Natural killer cell treated with Interleukin-12 subunit alpha and Interleukin-12 subunit beta and Interleukin-15 and Interleukin-18, amount 100 ng/mL, for 72 hours (primary cell): Measurements from ENCODE around the gene ABCA3. TPM values are rescaled to one million over a fixed set of nuclear protein-coding genes. Genes with fewer than 3 reads are reported as not detected.
"Not testable (repeated sequence)": the region's sequence is repeated elsewhere in the genome, so short reads cannot be mapped to it uniquely, and the experiment has no call there.

Source experiments
- ATAC-seq, 2 donors: fragments of 150-1000 bp; cut with Tn5 transposase in 1 of 2; sonication (Bioruptor Pico), chemical (Tn5 transposase) in 1 of 2; 2 replicates each; pipeline ENCODE4 v1.10.0; 2021
- DNase-seq: peaks from one replicate; pipeline ENCODE4 v3.0.0; 2022; ENCODE audit warnings: low spot score
- H3K27ac Mint-ChIP-seq, 2 donors: 1 replicate in 1 of 2; 2 replicates in 1 of 2; pipeline ENCODE4 v1.8.0; 2022; ENCODE audit warnings: mixed read lengths in 2 of 2, mild to moderate bottlenecking in 1 of 2, moderate library complexity in 1 of 2
- H3K27me3 Mint-ChIP-seq, 2 donors: 1 replicate in 1 of 2; 2 replicates in 1 of 2; pipeline ENCODE4 v1.8.0; 2022; ENCODE audit warnings: mixed read lengths in 2 of 2
- H3K36me3 Mint-ChIP-seq: one replicate; pipeline ENCODE4 v1.8.0; 2022; ENCODE audit warnings: mixed read lengths
- H3K4me1 Mint-ChIP-seq, 2 donors: 1 replicate in 1 of 2; 2 replicates in 1 of 2; pipeline ENCODE4 v1.8.0; 2022; ENCODE audit warnings: low read depth in 2 of 2, mixed read lengths in 2 of 2, mild to moderate bottlenecking in 1 of 2
- H3K4me3 Mint-ChIP-seq: one replicate; pipeline ENCODE4 v1.8.0; 2022; ENCODE audit warnings: mixed read lengths
- H3K9me3 Mint-ChIP-seq: 2 replicates; pipeline ENCODE4 v1.8.0; 2022; ENCODE audit warnings: mixed read lengths
- total RNA-seq, 2 donors: library from RNA; stranded (reverse); gene quantifications; one replicate each; pipeline ENCODE4 v1.2.3, GENCODE V29; 2022

The ABCA3 gene
- total RNA-seq, 2 donors from 2014 or later, result 7.3 to 14.9 TPM

DNA sequence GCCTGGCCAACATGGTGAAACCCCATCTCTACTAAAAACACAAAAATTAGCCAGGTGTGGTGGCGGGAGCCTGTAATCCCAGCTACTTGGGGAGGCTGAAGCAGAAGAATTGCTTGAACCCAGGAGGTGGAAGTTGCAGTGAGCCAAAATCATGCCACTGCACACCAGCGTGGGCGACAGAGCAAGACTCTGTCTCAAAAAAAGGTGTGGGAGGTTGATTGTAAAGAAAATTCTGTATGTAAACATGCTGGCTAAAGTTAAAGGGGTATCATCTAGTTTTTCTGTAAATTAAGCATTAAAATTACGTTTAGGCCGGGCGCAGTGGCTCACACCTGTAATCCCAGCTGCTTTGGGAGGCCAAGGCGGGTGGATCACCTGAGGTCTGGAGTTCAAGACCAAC, 82.0 kb downstream of the ABCA3 start:
- not testable (repeated sequence) for H3K4me3 Mint-ChIP-seq, H3K27ac Mint-ChIP-seq, H3K9me3 Mint-ChIP-seq, H3K27me3 Mint-ChIP-seq, H3K4me1 Mint-ChIP-seq, DNase-seq, ATAC-seq
- H3K36me3 Mint-ChIP-seq, result peaks cover 23% of the 10 kb centered on the region

GRCh38 chr16:2257726-2258125, 82.8 kb downstream of the ABCA3 start:
- H3K27ac Mint-ChIP-seq, result no peak overlapping the region
- ATAC-seq (no peak), DNase-seq (peak; percentile 3)
- H3K4me1 Mint-ChIP-seq, result peaks cover 0 to 1% of the 10 kb centered on the region in 2 donors
- peaks cover 21% of the 10 kb centered on the region for H3K36me3 Mint-ChIP-seq
- H3K4me3 Mint-ChIP-seq, result no peak overlapping the region
- no peaks in the 10 kb centered on the region for H3K27me3 Mint-ChIP-seq
- H3K9me3 Mint-ChIP-seq, result no peaks in the 10 kb centered on the region

DNA sequence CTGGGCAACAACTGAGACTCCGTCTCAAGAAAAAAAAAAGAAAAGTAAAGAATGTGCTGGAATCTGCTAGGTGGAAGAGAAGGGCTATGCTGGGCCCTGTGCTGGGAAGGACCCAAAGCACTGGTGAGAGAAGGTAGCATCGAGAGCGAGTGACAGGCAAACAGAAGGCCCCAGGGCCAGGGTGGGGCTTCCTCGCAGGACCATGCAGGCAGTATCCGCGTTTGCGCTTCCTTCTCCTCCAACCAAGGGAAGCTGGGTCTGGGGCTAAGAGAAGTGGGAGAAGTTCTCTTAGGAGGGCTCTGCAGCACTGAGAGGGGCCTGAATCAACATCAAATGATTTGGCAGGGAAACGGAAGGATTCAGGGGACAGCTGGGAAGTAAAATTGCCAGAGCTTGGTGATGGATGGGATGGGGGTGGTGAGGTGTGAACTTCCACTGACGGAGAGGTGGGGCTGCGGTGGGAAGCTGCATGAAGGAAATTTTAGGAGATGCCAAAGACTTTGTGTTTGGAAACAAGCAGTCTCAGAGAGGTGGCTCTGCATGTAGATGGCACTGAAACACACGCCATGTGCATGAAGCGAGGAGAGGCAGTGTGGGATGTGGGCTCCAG, 83.9 kb downstream of the ABCA3 start:
- peak; percentile 5 for DNase-seq
- Mint-ChIP-seq H3K4me1 (no peaks in the 10 kb centered on the region), H3K27ac (peak overlapping the region; percentile 41 to 47), H3K4me3 (no peak overlapping the region), H3K27me3 (no peaks in the 10 kb centered on the region), H3K9me3 (no peaks in the 10 kb centered on the region), H3K36me3 (peaks cover 17% of the 10 kb centered on the region)
- ATAC-seq, result no peak

GRCh38 chr16:2253293-2253692, 87.2 kb downstream of the ABCA3 start:
- no peaks in the 10 kb centered on the region for H3K27me3 Mint-ChIP-seq
- no peak overlapping the region for H3K4me3 Mint-ChIP-seq
- peaks cover 10% of the 10 kb centered on the region for H3K36me3 Mint-ChIP-seq
- no peaks in the 10 kb centered on the region for H3K9me3 Mint-ChIP-seq
- peaks cover 0 to 5% of the 10 kb centered on the region in 2 donors for H3K4me1 Mint-ChIP-seq
- ATAC-seq (no peak), DNase-seq (peak; percentile 51)
- H3K27ac Mint-ChIP-seq, result peak overlapping the region in 1 of 2 donors; percentile 58

DNA sequence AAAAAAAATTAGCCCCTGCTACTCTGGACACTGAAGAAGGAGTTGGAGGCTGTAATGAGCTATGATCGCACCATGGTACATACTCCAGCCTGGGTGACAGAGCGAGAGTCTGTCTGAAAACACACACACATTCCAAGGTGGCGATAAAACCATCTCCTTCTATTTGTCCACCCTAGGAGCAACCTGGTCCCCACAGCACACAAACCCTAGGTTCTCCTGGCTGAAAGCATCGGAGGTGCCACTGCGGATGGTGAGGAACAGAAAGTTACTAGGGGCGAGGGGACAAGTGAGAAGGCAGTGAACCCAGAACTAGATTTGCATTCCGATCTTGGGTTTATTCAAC, 87.8 kb downstream of the ABCA3 start:
- Mint-ChIP-seq H3K27me3 (no peaks in the 10 kb centered on the region), H3K36me3 (peaks cover 8% of the 10 kb centered on the region), H3K27ac (peak overlapping the region in 1 of 2 donors; percentile 58), H3K9me3 (no peaks in the 10 kb centered on the region), H3K4me3 (no peak overlapping the region), H3K4me1 (peaks cover 0 to 5% of the 10 kb centered on the region in 2 donors)
- DNase-seq, result peak; percentile 15
- ATAC-seq, result no peak

DNA sequence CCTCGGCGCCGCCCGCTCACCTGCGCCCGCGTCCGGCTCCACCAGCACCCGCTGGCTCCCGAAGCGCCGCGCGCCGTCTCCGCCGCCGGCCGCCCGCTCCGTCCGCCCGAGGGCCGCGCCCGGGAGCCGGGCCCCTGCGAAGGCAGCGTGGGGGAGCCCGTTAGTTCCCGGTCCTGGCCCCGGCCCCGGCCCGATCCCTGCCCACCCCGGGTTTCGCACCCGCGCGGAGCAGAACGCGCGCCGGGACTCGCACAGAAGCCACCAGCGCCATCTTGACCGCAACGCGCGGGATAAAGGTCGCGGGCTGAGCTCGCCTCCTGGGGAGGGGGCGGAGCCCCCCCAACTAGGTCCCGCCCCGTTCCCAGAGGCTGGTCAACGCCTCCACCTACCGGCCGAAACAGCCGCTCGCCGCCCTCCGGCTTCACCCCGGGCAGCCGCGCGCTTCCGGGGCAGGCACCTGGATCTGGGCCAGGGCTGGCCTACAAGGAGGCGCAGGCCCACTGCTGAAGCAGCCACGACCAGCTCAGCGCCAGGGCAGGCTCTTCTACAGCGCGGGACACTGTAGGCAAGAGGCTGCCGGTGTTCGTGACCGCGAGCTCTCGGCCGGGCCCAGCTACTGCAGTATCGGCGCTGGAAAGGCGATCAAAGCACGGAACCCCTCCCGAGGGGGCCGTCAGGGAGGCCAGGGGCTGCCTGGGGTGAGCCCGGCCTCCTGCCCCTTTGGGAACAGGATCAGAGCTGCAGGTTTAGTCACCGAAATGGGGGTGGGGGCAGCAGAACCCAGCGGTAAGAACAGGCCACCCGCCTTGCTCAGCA, 89.0 kb downstream of the ABCA3 start, which contains the start of gene ECI1:
Gene ECI1, minus strand, starts transcription at position 292 of the 816 bp plus-strand sequence. Its CDS starts 21 bp downstream, at position 271.
- DNase-seq (peak; percentile 94), ATAC-seq (peak; percentile 98 to 99)
- H3K27ac Mint-ChIP-seq, result peak within 1 kb of the TSS; percentile 62 to 82
- peak within 1 kb of the TSS; percentile 94 for H3K4me3 Mint-ChIP-seq
- no peaks in the 10 kb centered on the region for H3K27me3 Mint-ChIP-seq
- no peaks in the 10 kb centered on the region for H3K9me3 Mint-ChIP-seq
- H3K4me1 Mint-ChIP-seq, result peaks cover 0 to 5% of the 10 kb centered on the region in 2 donors
- H3K36me3 Mint-ChIP-seq, result peaks cover 5% of the 10 kb centered on the region

- peak in 1 of 2 donors; percentile 15 for ATAC-seq
Measured at GRCh38 chr16:2250652-2251295, 89.8 kb downstream of the ABCA3 start.

GRCh38 chr16:2246301-2246885, 94.1 kb downstream of the ABCA3 start:
- peak; percentile 59 for DNase-seq
- no peaks in the 10 kb centered on the region for H3K9me3 Mint-ChIP-seq
- no peak overlapping the region for H3K4me3 Mint-ChIP-seq
- H3K27me3 Mint-ChIP-seq, result no peaks in the 10 kb centered on the region
- H3K36me3 Mint-ChIP-seq, result no peaks in the 10 kb centered on the region
- peaks cover 0 to 8% of the 10 kb centered on the region in 2 donors for H3K4me1 Mint-ChIP-seq
- ATAC-seq, result no peak
- H3K27ac Mint-ChIP-seq, result no peak overlapping the region

More at GRCh38 chr16:2250652-2251295, 89.8 kb downstream of the ABCA3 start:
- peaks cover 0 to 5% of the 10 kb centered on the region in 2 donors for H3K4me1 Mint-ChIP-seq
- peak overlapping the region; percentile 62 to 82 for H3K27ac Mint-ChIP-seq
- peak; percentile 59 for DNase-seq
- no peaks in the 10 kb centered on the region for H3K27me3 Mint-ChIP-seq
- peak overlapping the region; percentile 94 for H3K4me3 Mint-ChIP-seq
- no peaks in the 10 kb centered on the region for H3K9me3 Mint-ChIP-seq
- H3K36me3 Mint-ChIP-seq, result no peaks in the 10 kb centered on the region

- Mint-ChIP-seq H3K27ac (no peak overlapping the region), H3K4me3 (no peak overlapping the region), H3K4me1 (peaks cover 0 to 2% of the 10 kb centered on the region in 2 donors), H3K27me3 (no peaks in the 10 kb centered on the region), H3K9me3 (no peaks in the 10 kb centered on the region), H3K36me3 (no peaks in the 10 kb centered on the region)
- peak; percentile 44 for DNase-seq
- ATAC-seq, result peak in 1 of 2 donors; percentile 12
Measured at GRCh38 chr16:2244926-2245795, 95.4 kb downstream of the ABCA3 start.

DNA sequence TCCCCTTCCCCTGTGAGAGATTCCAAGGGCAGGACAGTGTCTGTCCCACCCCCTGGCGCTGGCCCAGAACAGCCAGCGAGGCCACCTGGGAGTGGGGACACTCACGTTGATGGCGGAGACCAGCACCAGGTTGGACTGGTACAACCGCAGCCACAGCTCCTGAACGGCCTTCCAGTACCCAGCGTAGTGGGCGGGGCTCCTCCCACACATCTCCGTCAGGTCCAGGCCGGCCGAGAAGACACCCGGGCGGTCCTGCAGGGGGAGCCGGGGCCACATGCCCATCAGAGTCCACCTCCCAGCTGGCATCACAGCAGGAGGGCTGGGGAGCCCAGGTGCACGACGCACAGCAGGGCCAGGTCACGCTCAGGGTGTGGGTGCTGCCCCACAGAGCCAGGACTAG, 96.2 kb downstream of the ABCA3 start:
- H3K27ac Mint-ChIP-seq, result no peak overlapping the region
- no peaks in the 10 kb centered on the region for H3K27me3 Mint-ChIP-seq
- ATAC-seq (peak in 1 of 2 donors; percentile 16), DNase-seq (peak; percentile 50)
- H3K9me3 Mint-ChIP-seq, result no peaks in the 10 kb centered on the region
- peaks cover 0 to 2% of the 10 kb centered on the region in 2 donors for H3K4me1 Mint-ChIP-seq
- H3K4me3 Mint-ChIP-seq, result no peak overlapping the region
- no peaks in the 10 kb centered on the region for H3K36me3 Mint-ChIP-seq

DNA sequence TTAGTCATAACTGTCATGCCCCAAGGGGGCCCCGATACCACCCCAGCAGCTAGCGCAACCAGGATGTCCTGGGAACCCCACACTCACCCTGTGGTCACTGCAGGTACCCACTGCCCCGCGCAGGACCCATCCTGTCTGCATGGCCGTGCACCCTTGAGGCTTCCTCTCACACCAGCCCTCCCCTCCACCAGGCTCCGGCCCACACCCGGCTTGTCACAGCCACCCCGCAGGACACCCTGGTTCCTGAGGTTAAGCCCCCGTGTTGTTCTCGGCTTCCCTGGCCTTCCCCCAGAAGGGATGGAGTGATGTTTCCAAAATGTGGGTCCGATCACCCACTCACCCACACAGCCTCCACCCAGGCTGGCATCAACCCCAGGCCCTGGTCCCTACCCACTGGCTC, 96.7 kb downstream of the ABCA3 start:
- Mint-ChIP-seq H3K4me3 (no peak overlapping the region), H3K4me1 (peaks cover 0 to 2% of the 10 kb centered on the region in 2 donors), H3K27ac (no peak overlapping the region), H3K9me3 (no peaks in the 10 kb centered on the region), H3K36me3 (no peaks in the 10 kb centered on the region), H3K27me3 (no peaks in the 10 kb centered on the region)
- DNase-seq (peak; percentile 57), ATAC-seq (no peak)

DNA sequence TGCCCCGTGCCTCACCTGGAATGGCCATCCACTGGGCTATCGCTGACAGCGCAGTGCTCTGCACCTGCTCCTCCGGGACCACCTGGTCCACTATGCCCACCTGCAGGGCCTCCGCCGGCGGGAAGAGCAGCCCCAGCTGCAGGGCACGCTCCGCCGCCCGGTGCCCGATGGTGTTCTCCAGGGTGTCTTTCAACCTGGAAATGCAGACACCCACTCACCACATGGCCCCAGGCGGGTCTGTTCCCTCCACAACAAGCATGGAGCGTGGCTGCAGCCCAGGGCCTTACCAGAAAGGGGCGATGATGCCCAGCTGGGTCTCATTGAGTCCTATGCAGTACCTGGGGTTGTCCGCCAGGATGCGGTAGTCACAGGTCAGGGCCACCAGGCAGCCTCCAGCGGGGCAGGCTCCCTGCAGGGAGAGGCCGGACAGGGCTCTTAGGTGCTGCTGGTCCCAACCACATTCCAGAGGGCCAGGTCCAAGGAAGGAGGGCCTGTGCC, 97.4 kb downstream of the ABCA3 start:
- ATAC-seq (no peak), DNase-seq (peak; percentile 58)
- H3K27ac Mint-ChIP-seq, result no peak overlapping the region
- H3K4me3 Mint-ChIP-seq, result no peak overlapping the region
- no peaks in the 10 kb centered on the region for H3K9me3 Mint-ChIP-seq
- H3K4me1 Mint-ChIP-seq, result peaks cover 0 to 2% of the 10 kb centered on the region in 2 donors
- no peaks in the 10 kb centered on the region for H3K36me3 Mint-ChIP-seq
- no peaks in the 10 kb centered on the region for H3K27me3 Mint-ChIP-seq

DNA sequence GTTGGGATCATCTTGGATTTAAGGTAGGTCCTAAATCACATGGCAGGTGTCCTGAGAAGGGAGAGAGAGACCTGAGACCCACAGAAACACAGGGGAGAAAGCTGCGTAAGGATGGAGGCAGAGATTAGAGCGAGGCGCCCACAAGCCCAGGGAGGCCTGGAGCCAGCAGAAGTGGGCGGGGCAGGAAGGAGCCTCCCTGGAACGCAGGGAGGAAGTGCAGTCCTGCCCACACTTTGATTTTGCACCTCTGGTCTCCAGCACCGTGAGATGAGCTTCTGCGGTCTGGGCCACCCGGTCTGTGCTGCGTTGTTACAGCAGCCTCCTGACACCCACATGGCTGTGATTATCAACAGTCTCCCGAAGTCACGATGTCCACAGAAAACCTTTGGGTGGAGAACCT, 97.9 kb downstream of the ABCA3 start:
- DNase-seq (peak; percentile 35), ATAC-seq (no peak)
- Mint-ChIP-seq H3K9me3 (no peaks in the 10 kb centered on the region), H3K36me3 (no peaks in the 10 kb centered on the region), H3K4me1 (peaks cover 0 to 2% of the 10 kb centered on the region in 2 donors), H3K4me3 (no peak overlapping the region), H3K27me3 (no peaks in the 10 kb centered on the region), H3K27ac (no peak overlapping the region)
